ENCODE data around the gene ATRNL1.

Gene ATRNL1

DNA sequence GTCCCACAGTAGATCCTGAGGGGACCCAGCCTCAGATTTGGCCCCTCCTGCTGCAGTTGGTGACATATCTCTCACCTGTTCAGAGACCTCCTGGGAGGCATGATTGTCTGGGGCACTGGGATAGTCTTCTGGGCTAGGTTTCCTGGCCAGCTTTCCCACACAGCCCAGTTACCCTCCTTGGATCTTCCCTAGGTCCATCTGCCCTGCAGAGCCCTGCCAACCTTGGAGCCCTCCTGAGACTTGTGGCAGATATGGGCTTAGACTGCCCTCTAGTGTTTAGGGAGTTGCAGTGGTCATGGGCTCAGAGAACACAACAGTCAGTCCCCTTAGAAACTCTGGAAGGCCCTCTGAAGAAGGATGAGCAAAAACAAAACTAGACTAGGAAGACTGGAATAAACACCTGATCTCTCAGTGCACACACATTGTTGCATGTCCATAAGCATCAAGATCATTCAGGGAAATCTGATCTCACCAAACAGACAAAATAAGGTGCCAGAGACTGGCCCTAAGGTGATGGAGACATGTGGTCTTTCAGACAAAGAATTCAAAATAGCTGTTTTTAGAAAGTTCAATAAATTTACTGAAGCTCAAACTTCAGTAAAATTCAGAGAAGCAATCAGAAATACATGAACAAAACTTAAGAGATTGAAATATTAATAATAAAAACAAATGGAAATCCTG is 324.6 kb downstream of the ATRNL1 start:
- TF ChIP-seq, protein P1, sequence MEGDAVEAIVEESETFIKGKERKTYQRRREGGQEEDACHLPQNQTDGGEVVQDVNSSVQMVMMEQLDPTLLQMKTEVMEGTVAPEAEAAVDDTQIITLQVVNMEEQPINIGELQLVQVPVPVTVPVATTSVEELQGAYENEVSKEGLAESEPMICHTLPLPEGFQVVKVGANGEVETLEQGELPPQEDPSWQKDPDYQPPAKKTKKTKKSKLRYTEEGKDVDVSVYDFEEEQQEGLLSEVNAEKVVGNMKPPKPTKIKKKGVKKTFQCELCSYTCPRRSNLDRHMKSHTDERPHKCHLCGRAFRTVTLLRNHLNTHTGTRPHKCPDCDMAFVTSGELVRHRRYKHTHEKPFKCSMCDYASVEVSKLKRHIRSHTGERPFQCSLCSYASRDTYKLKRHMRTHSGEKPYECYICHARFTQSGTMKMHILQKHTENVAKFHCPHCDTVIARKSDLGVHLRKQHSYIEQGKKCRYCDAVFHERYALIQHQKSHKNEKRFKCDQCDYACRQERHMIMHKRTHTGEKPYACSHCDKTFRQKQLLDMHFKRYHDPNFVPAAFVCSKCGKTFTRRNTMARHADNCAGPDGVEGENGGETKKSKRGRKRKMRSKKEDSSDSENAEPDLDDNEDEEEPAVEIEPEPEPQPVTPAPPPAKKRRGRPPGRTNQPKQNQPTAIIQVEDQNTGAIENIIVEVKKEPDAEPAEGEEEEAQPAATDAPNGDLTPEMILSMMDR (IDR thresholded peaks at IDR 0.05): peak; percentile 85

DNA sequence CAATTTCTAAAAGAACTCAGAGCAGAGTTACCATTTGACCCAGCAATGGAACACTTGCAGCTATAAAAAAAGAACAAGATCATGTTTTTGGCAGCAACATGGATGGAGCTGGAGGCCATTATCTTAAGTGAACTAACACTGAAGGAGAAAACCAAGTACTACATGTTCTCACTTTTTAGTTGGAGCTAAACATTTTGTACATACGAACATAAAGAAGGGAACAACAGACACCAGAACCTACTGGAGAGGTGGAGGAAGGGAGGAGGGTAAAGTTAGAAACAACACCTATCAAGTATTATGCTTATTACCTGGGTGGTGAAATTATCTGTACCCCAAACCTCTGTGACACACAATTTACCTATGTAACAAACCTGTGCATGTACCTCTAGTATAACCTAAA is 329.5 kb downstream of the ATRNL1 start:
- TF ChIP-seq, protein P1 (IDR thresholded peaks at IDR 0.05): no peak

DNA sequence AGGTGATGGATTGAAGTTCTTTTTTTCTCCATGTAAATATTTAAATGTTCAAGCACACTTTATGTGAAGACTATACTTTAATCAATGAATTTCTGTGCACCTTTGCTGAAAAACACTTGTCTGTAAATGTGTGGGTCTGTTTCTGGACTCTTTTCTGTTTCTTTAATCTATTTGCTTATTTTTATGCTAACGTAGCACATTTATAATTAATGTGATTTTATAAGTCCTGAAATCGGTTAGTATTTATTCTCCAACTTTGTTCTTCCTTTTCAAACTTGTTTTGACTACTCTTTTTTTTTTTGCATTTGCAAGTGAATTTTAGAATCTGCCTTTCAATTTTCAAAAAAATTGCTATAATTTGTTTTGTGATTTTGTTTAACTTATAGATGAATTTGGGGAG is 334.4 kb downstream of the ATRNL1 start:
- TF ChIP-seq, protein P1 (IDR thresholded peaks at IDR 0.05): no peak

DNA sequence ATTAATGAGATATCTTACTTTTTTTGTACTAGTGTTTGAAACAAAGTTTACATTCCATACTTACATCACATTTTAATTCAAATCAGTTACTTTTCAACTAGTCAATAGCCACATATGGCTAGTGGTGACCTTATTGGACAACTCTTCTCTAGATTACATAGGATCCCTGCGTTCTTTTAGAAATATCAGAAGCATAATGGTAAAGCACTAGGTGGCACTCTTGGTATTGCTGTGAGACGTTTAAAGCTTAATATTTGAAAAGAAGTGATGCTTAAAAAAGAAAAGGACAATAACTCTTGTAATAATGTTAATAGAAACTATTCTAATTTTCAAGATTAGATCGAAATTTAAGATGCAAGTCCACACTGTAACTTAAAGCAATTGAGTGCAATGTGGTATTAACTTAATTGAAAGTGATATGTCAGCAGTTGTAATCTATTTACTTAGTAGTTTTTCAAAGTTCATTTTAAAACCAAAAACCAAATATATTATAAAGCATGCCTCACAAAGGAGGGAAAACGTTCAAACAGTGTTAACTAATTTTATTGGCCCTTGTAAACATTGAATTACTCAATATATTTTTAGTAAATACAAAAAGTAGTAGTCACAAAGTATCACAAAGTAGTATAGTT is 339.1 kb downstream of the ATRNL1 start:
- TF ChIP-seq, protein P1 (IDR thresholded peaks at IDR 0.05): peak; percentile 77

DNA sequence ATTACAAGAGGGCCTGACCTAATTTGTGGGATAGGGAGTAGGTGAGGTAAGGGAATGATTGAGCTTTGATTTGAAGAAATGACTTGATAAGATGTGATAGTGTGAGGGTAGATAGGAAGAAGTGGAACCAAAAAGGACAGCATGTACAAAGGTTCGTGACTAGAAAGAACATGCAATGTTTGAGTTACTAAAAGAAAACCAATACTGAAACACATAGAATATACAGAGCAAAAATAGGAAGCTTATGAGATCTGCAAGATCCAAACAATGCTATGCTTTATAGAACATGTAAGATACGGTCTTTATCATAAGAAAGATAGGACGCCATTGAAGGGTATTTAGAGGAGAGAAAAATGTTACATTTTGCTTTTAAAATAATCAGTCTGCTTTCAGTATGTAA is 343.8 kb downstream of the ATRNL1 start:
- TF ChIP-seq, protein P1 (IDR thresholded peaks at IDR 0.05): no peak

DNA sequence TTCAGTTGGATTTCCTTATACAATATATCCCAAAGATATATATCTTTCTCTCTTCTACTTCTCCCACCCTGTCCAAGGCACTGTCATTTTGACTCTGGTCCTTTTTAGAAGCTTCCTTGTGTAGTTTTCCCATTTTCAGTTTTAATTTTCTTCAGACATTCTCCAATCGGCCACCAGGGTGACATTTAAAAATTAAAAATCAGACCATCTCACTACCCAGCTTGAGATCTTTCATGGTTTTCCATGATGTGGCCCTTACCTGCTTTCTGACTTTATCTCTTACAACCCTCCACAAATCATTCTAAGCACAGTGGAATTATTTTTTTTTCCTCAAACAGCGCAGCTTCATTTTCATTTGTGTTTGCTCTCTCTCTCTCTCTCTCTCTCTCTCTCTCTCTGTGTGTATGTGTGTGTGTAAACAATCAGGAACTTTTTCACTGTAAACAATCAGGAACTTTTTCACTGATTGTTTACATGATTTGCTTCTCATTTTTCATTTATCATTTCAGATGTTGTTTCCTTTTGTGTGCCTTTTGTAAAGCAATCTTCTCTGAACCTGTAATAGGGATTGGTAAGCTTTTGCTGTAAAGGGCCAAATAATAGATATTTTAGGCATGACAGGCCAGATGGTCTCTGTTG is 348.9 kb downstream of the ATRNL1 start:
- TF ChIP-seq, protein P1 (IDR thresholded peaks at IDR 0.05): peak; percentile 52

DNA sequence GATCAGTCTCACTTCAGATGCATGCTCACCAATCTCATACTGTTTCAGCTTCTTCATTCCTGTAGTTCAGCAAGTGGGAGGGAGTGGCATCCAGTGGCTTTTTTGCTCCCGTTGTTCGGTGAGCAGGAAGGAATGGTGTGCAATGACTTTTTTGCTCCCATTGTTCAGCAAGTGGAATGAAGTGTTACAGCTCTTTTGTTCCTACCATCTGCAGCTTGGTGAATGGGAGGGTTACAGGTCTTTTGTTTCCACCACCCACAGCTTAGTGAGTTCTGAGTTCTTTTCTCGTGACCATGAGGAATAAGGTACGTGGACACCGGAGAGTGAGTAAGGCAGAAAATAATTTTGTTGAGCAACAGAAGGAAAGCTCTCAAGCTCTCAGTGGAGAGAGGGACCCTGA is 363.6 kb downstream of the ATRNL1 start:
- TF ChIP-seq, protein P1 (IDR thresholded peaks at IDR 0.05): no peak

Data from LNCAP (cell line).